Endothelial cell of umbilical vein (primary cell): ENCODE data around the gene SHISA9. TPM values are rescaled to one million over a fixed set of nuclear protein-coding genes. Genes with fewer than 3 reads are reported as not detected.

Source experiments
- BruUV-seq: library from RNA; stranded (reverse); fragments of 400-500 nt; replicated peaks from 2 replicates; lab custom pipeline; 2021; lab: Mats Ljungman, UMichigan
- CTCF ChIA-PET: fragments of 300-600, 350-600 bp; sonication (Branson Sonifier 250); formaldehyde crosslinking; loops from one replicate; lab custom pipeline; 2021; ENCODE audit warnings: antibody characterized with exemption, inconsistent platforms; lab: Charles Lee
- POLR2A ChIA-PET: fragments of 300-600, 350-600 bp; sonication (Branson Sonifier 250); formaldehyde crosslinking; loops from one replicate; lab custom pipeline; 2021; ENCODE audit warnings: antibody characterized with exemption, inconsistent platforms; lab: Charles Lee
- DNase-seq: peaks from one replicate; pipeline ENCODE4 v3.0.0-alpha.2; 2011; ENCODE audit warnings: low read depth, low spot score
- FAIRE-seq: peaks from 2 replicates; lab custom pipeline; 2011; peaks lifted over from hg19 to GRCh38; lab: Jason Lieb, UNC
- H2AFZ ChIP-seq: 2 replicates; pipeline ENCODE4 v1.6.0; 2012; ENCODE audit warnings: low read depth, low read length, control low read depth, inconsistent platforms
- H3K27ac ChIP-seq: 2 replicates; pipeline ENCODE4 v1.5.1; 2011; ENCODE audit warnings: low read depth, mild to moderate bottlenecking, control low read depth, low read length, moderate library complexity; ENCODE audit not compliant: insufficient read depth
- H3K27me3 ChIP-seq, 2 experiments: 2 replicates each; pipeline versions ENCODE4 v1.6.0 to v1.6.1; 2011; ENCODE audit warnings: low read length in 2 of 2, mixed read lengths in 1 of 2; ENCODE audit not compliant: control insufficient read depth in 2 of 2, insufficient read depth in 2 of 2
- H3K36me3 ChIP-seq, 2 experiments: 2 replicates in 1 of 2; 3 replicates in 1 of 2; pipeline ENCODE4 v1.5.1; 2011; ENCODE audit warnings: low read length in 2 of 2, mild to moderate bottlenecking in 1 of 2, moderate library complexity in 1 of 2; ENCODE audit not compliant: control insufficient read depth in 2 of 2, insufficient read depth in 2 of 2; ENCODE audit errors: extremely low read depth in 1 of 2
- H3K4me1 ChIP-seq: 3 replicates; pipeline ENCODE4 v1.5.1; 2011; ENCODE audit warnings: mild to moderate bottlenecking, low read length; ENCODE audit not compliant: control insufficient read depth, insufficient read depth; ENCODE audit errors: extremely low read depth
- H3K4me2 ChIP-seq: 2 replicates; pipeline ENCODE4 v1.6.1; 2011; ENCODE audit warnings: low read length, control low read depth, mixed read lengths; ENCODE audit not compliant: insufficient read depth
- H3K4me3 ChIP-seq, 3 experiments: fragments of 200-600 bp in 1 of 3; sonication (generic), shearing (Covaris generic) in 1 of 3; replicated peaks in 1 of 3; 2 replicates each; pipeline ENCODE4 v1.5.1; 2011 to 2016; ENCODE audit warnings: control low read depth in 3 of 3, low read length in 3 of 3, mild to moderate bottlenecking in 2 of 3, inconsistent platforms in 1 of 3, low read depth in 1 of 3, moderate library complexity in 1 of 3; ENCODE audit not compliant: insufficient read depth in 1 of 3
- H3K79me2 ChIP-seq: 2 replicates; pipeline ENCODE4 v1.6.0; 2012; ENCODE audit warnings: low read length, inconsistent platforms; ENCODE audit not compliant: control insufficient read depth, insufficient read depth
- H3K9ac ChIP-seq: replicated peaks from 2 replicates; pipeline ENCODE3; 2011; ENCODE audit warnings: low read length, control low read depth; ENCODE audit not compliant: insufficient read depth; ENCODE audit errors: extremely low read depth
- H3K9me1 ChIP-seq: replicated peaks from 3 replicates; pipeline ENCODE4 v1.6.0; 2011; ENCODE audit warnings: mild to moderate bottlenecking, low read length; ENCODE audit not compliant: control insufficient read depth, insufficient read depth; ENCODE audit errors: extremely low read depth
- H3K9me3 ChIP-seq: replicated peaks from 2 replicates; pipeline ENCODE4 v1.5.1; 2012; ENCODE audit warnings: low read length, inconsistent platforms; ENCODE audit not compliant: control insufficient read depth, insufficient read depth
- H4K20me1 ChIP-seq: replicated peaks from 2 replicates; pipeline ENCODE3; 2011; ENCODE audit warnings: mild to moderate bottlenecking, low read length; ENCODE audit not compliant: control insufficient read depth, insufficient read depth; ENCODE audit errors: extremely low read depth
- CTCF ChIP-seq, 2 donors: IDR thresholded peaks; 1 replicate in 1 of 2; 2 replicates in 1 of 2; pipeline ENCODE4 v1.5.1; 2011; ENCODE audit warnings: low read length in 2 of 2, mild to moderate bottlenecking in 2 of 2, moderate library complexity in 2 of 2, control low read depth in 1 of 2, inconsistent platforms in 1 of 2, low read depth in 1 of 2; ENCODE audit not compliant: insufficient read depth in 1 of 2; ENCODE audit errors: extremely low read depth in 1 of 2
- EZH2 ChIP-seq: IDR thresholded peaks from 2 replicates; pipeline ENCODE4 v1.6.1; 2012; ENCODE audit warnings: borderline replicate concordance, low read depth, mild to moderate bottlenecking, moderate library complexity, low read length, inconsistent platforms; ENCODE audit not compliant: severe bottlenecking
- FOS ChIP-seq: IDR thresholded peaks from 2 replicates; pipeline ENCODE4 v1.6.1; 2011; ENCODE audit warnings: mild to moderate bottlenecking, low read length, moderate library complexity, borderline replicate concordance; ENCODE audit not compliant: insufficient read depth
- GATA2 ChIP-seq: IDR thresholded peaks from 2 replicates; pipeline ENCODE4 v1.7.0; 2011; ENCODE audit warnings: low read depth, mild to moderate bottlenecking, moderate library complexity, mixed read lengths, low read length; ENCODE audit not compliant: insufficient read length, insufficient read depth
- JUN ChIP-seq: IDR thresholded peaks from 2 replicates; pipeline ENCODE4 v1.6.1; 2011; ENCODE audit warnings: borderline replicate concordance, low read depth; ENCODE audit not compliant: insufficient read length, insufficient read depth
- MAX ChIP-seq: IDR thresholded peaks from 2 replicates; pipeline ENCODE4 v1.6.1; 2011; ENCODE audit not compliant: insufficient read depth, insufficient read length
- MYC ChIP-seq: IDR thresholded peaks from one replicate; pipeline ENCODE4 v1.6.1; 2011; ENCODE audit warnings: mild to moderate bottlenecking, low read depth, low read length
- POLR2A ChIP-seq: IDR thresholded peaks from 2 replicates; pipeline ENCODE4 v1.6.1; 2012; ENCODE audit warnings: low read depth, mild to moderate bottlenecking, control low read depth, low read length
- POLR2AphosphoS5 ChIP-seq: IDR thresholded peaks from 2 replicates; pipeline ENCODE4 v1.6.1; 2012; ENCODE audit warnings: low read depth, mild to moderate bottlenecking, control low read depth, low read length, moderate library complexity; ENCODE audit not compliant: insufficient read depth
- dilution Hi-C: fragments of 300-500 bp; cut with MboI; formaldehyde crosslinking; loops from one replicate; pipeline ENCODE4 v1.15.0; 2019; ENCODE audit warnings: low sequenced_read_pairs; ENCODE audit not compliant: extremely low pct_ligation_motif_present
- intact Hi-C: fragments of 100-400 bp; cut with micrococcal nuclease; formaldehyde crosslinking; loops from one replicate; pipeline ENCODE4 v1.10.0; 2022
- polyA plus RNA-seq, 4 experiments: library from polyadenylated mRNA; depleted of rRNA in 3 of 4; stranded (reverse) in 3 of 4; unstranded in 1 of 4; fragments of >200 nt; gene quantifications; 2 replicates each; pipeline versions ENCODE4 v1.2.1 to v1.2.3, GENCODE V29; 2011 to 2012; ENCODE audit warnings: missing spikeins in 1 of 4
- total RNA-seq: library from RNA; stranded (reverse); gene quantifications from 2 replicates; pipeline ENCODE4 v1.2.3, GENCODE V29; 2021

Gene SHISA9
- total and polyA plus RNA-seq, 2 donors (not counting 3 experiments of a cell fraction or from before 2014, with no cell fraction given) = not detected

- TF ChIP-seq CTCF (IDR thresholded peaks at IDR 0.05; ENCODE audit: extremely low read depth in 1 of 2, insufficient read depth in 1 of 2, low read depth in 1 of 2, low read length in 2 of 2) = no peak
- no peak overlapping the region for H3K27ac ChIP-seq
- H3K9ac ChIP-seq = no peak overlapping the region
- H4K20me1 ChIP-seq = no peaks in the 10 kb centered on the region
- no peaks in the 10 kb centered on the region for H3K9me1 ChIP-seq
- H3K4me2 ChIP-seq = no peak overlapping the region
- no peaks in the 10 kb centered on the region for H3K27me3 ChIP-seq
- ChIA-PET CTCF (no interaction called here), POLR2A (interaction anchor here (0.5 kb wide), 1 partner anchor 10 kb away, joined by 5 read pairs; no protein-coding TSS in a partner anchor)
- BruUV-seq = no TSS peak
- H3K79me2 ChIP-seq = no peaks in the 10 kb centered on the region
- H3K36me3 ChIP-seq = no peaks in the 10 kb centered on the region
- H3K4me3 ChIP-seq = no peak overlapping the region
- FAIRE-seq (no peak), DNase-seq (no peak)
- no peak overlapping the region for H2AFZ ChIP-seq
- no peaks in the 10 kb centered on the region for H3K9me3 ChIP-seq
- H3K4me1 ChIP-seq = no peaks in the 10 kb centered on the region
- dilution Hi-C loops (no loop called here), intact Hi-C loops (no loop called here)
Measured at GRCh38 chr16:13076878-13077277, 175.5 kb downstream of the SHISA9 start.

- H3K9ac ChIP-seq = no peak overlapping the region
Measured at GRCh38 chr16:13077816-13078215, 176.4 kb downstream of the SHISA9 start.

More at GRCh38 chr16:13077816-13078215, 176.4 kb downstream of the SHISA9 start:
- no peaks in the 10 kb centered on the region for H3K36me3 ChIP-seq
- no peaks in the 10 kb centered on the region for H4K20me1 ChIP-seq
- H3K27me3 ChIP-seq = no peaks in the 10 kb centered on the region
- no peaks in the 10 kb centered on the region for H3K9me1 ChIP-seq
- no peak overlapping the region for H3K27ac ChIP-seq
- BruUV-seq = no TSS peak
- H2AFZ ChIP-seq = no peak overlapping the region
- ChIA-PET POLR2A (no interaction called here), CTCF (no interaction called here)
- DNase-seq (no peak), FAIRE-seq (no peak)
- H3K4me3 ChIP-seq = no peak overlapping the region
- TF ChIP-seq POLR2A (no peak), CTCF (IDR thresholded peaks at IDR 0.05; ENCODE audit: extremely low read depth in 1 of 2, insufficient read depth in 1 of 2, low read depth in 1 of 2, low read length in 2 of 2) (no peak), FOS (no peak), JUN (no peak), MYC (no peak), EZH2 (no peak), POLR2AphosphoS5 (no peak), MAX (no peak), GATA2 (no peak)
- intact Hi-C loops = no loop called here
- H3K79me2 ChIP-seq = no peaks in the 10 kb centered on the region
- H3K4me2 ChIP-seq = no peak overlapping the region
- no peaks in the 10 kb centered on the region for H3K9me3 ChIP-seq
- no peaks in the 10 kb centered on the region for H3K4me1 ChIP-seq
- dilution Hi-C loops = no loop called here
